Adipose tissue (tissue), 3 donors: ENCODE data around the gene LSAMP. TPM values are rescaled to one million over a fixed set of nuclear protein-coding genes. Genes with fewer than 3 reads are reported as not detected.

ENCODE experiments used
- H3K27ac ChIP-seq: one replicate; pipeline ENCODE4 v1.5.1; 2013; ENCODE audit warnings: low read depth, low read length
- WGBS, 3 donors: extraction: QIAGEN DNeasy Blood & Tissue Kit; methylation state at CpG; one replicate each; pipeline ENCODE4 v1.1.7; 2013; 5-methylcytosine and 5-hydroxymethylcytosine counted together
- polyA plus RNA-seq, 3 donors: library from polyadenylated mRNA; stranded (reverse); fragments of 200-250 nt; gene quantifications; one replicate each; pipeline ENCODE4 v1.2.3, GENCODE V29; 2013
- donor health status: healthy with polysubstance abuse.
- donor health status: Bipolar disorder and iron deficiency.
- donor health status: healthy.

Gene LSAMP
- polyA plus RNA-seq, 3 donors: 0.38 to 2.1 (median 1.4) TPM

- no peak overlapping the region for H3K27ac ChIP-seq
- WGBS, 3 donors: 76 to 87% (median 84%) methylated on average over 5 of the region's 5 CpGs
Measured at GRCh38 chr3:116030131-116030850, 415.0 kb downstream of the LSAMP start.

GRCh38 chr3:116029266-116029665, 416.0 kb downstream of the LSAMP start:
- WGBS, 3 donors: 59 to 87% (median 86%) methylated on average over 2 of the region's 2 CpGs
- no peak overlapping the region for H3K27ac ChIP-seq

GRCh38 chr3:116028157-116028556, 417.1 kb downstream of the LSAMP start:
- no peak overlapping the region for H3K27ac ChIP-seq
- WGBS, 3 donors: 70 to 91% (median 75%) methylated on average over 1 of the region's 1 CpG

- H3K27ac ChIP-seq: no peak overlapping the region
- 64 to 82% (median 77%) methylated on average over 1 of the region's 1 CpG for WGBS, 3 donors
Measured at GRCh38 chr3:116020989-116021388, 424.3 kb downstream of the LSAMP start.

- WGBS, 3 donors: 33 to 60% (median 46%) methylated on average over 4 of the region's 4 CpGs
Measured at GRCh38 chr3:116020495-116020894, 424.8 kb downstream of the LSAMP start.

GRCh38 chr3:116019254-116019763, 426.0 kb downstream of the LSAMP start:
- WGBS, 3 donors: 63 to 91% (median 86%) methylated on average over 4 of the region's 4 CpGs
- no peak overlapping the region for H3K27ac ChIP-seq

More at GRCh38 chr3:116020495-116020894, 424.8 kb downstream of the LSAMP start:
- no peak overlapping the region for H3K27ac ChIP-seq

GRCh38 chr3:116018646-116019045, 426.6 kb downstream of the LSAMP start:
- H3K27ac ChIP-seq: no peak overlapping the region
- WGBS, 3 donors: 84 to 92% (median 90%) methylated on average over 1 of the region's 1 CpG

- H3K27ac ChIP-seq: no peak overlapping the region
- 53 to 73% (median 69%) methylated on average over 2 of the region's 2 CpGs for WGBS, 3 donors
Measured at GRCh38 chr3:116015931-116016330, 429.4 kb downstream of the LSAMP start.

- no peak overlapping the region for H3K27ac ChIP-seq
- WGBS, 3 donors: 67 to 74% (median 74%) methylated on average over 2 of the region's 2 CpGs
Measured at GRCh38 chr3:116007000-116007399, 438.3 kb downstream of the LSAMP start.

- 45 to 56% (median 46%) methylated on average over 4 of the region's 4 CpGs for WGBS, 3 donors
- H3K27ac ChIP-seq: no peak overlapping the region
Measured at GRCh38 chr3:116005404-116005803, 439.9 kb downstream of the LSAMP start.

GRCh38 chr3:116002235-116002634, 443.1 kb downstream of the LSAMP start:
- H3K27ac ChIP-seq: no peak overlapping the region
- 63 to 73% (median 64%) methylated on average over 2 of the region's 2 CpGs for WGBS, 3 donors

- no peak overlapping the region for H3K27ac ChIP-seq
- 50 to 52% (median 51%) methylated on average over 1 of the region's 1 CpG for WGBS, 3 donors
Measured at GRCh38 chr3:116001151-116001621, 444.1 kb downstream of the LSAMP start.

- no peak overlapping the region for H3K27ac ChIP-seq
- WGBS, 3 donors: 59 to 67% (median 66%) methylated on average over 3 of the region's 3 CpGs
Measured at GRCh38 chr3:116000311-116000710, 445.0 kb downstream of the LSAMP start.

GRCh38 chr3:115999613-116000012, 445.7 kb downstream of the LSAMP start:
- 34 to 62% (median 62%) methylated on average over 4 of the region's 4 CpGs for WGBS, 3 donors
- no peak overlapping the region for H3K27ac ChIP-seq

- 47 to 65% (median 60%) methylated on average over 5 of the region's 5 CpGs for WGBS, 3 donors
- no peak overlapping the region for H3K27ac ChIP-seq
Measured at GRCh38 chr3:115999001-115999585, 446.2 kb downstream of the LSAMP start.

- WGBS, 3 donors: 53 to 60% (median 60%) methylated on average over 3 of the region's 3 CpGs
Measured at GRCh38 chr3:115996420-115997108, 448.7 kb downstream of the LSAMP start.

GRCh38 chr3:115990669-115991068, 454.6 kb downstream of the LSAMP start:
- H3K27ac ChIP-seq: no peak overlapping the region
- WGBS, 3 donors: 63 to 70% (median 65%) methylated on average over 4 of the region's 4 CpGs

More at GRCh38 chr3:115996420-115997108, 448.7 kb downstream of the LSAMP start:
- H3K27ac ChIP-seq: no peak overlapping the region

GRCh38 chr3:115989684-115990421, 455.4 kb downstream of the LSAMP start:
- 65 to 77% (median 68%) methylated on average over 5 of the region's 5 CpGs for WGBS, 3 donors
- no peak overlapping the region for H3K27ac ChIP-seq
